PFSK-1 (cell line): ENCODE data around the gene FYN.

Experiments used
- FOXP2 ChIP-seq: optimal IDR thresholded peaks from 2 replicates; pipeline ENCODE3; 2011; ENCODE audit warnings: borderline replicate concordance, control low read depth, inconsistent platforms; ENCODE audit not compliant: insufficient read depth; ENCODE audit errors: extremely low read length, extremely low read depth
- POLR2AphosphoS5 ChIP-seq: IDR thresholded peaks from 2 replicates; pipeline ENCODE4 v1.6.1; 2012; ENCODE audit warnings: low read depth, mild to moderate bottlenecking, control low read depth, low read length, moderate library complexity
- REST ChIP-seq, 2 experiments: IDR thresholded peaks; 2 replicates each; pipeline versions ENCODE4 v1.6.1 to v1.8.0; 2011 to 2012; ENCODE audit warnings: low read depth in 2 of 2, low read length in 2 of 2, control low read depth in 1 of 2, inconsistent platforms in 1 of 2, mild to moderate bottlenecking in 1 of 2, moderate library complexity in 1 of 2; ENCODE audit not compliant: insufficient read depth in 1 of 2
- SIN3A ChIP-seq: IDR thresholded peaks from 2 replicates; pipeline ENCODE4 v1.6.1; 2012; ENCODE audit warnings: mild to moderate bottlenecking, low read length, moderate library complexity, borderline replicate concordance; ENCODE audit not compliant: insufficient read depth
- TAF1 ChIP-seq: IDR thresholded peaks from 2 replicates; pipeline ENCODE4 v1.6.1; 2012; ENCODE audit warnings: low read length, control low read depth, borderline replicate concordance; ENCODE audit not compliant: insufficient read depth

FYN gene

GRCh38 chr6:111782192-111782809, 91.0 kb downstream of the FYN start:
- TF ChIP-seq TAF1: no peak
- no peak for TF ChIP-seq REST (IDR thresholded peaks at IDR 0.05; ENCODE audit: insufficient read depth in 1 of 2, low read depth in 2 of 2, low read length in 2 of 2)
- TF ChIP-seq FOXP2: no peak
- TF ChIP-seq SIN3A: no peak
- TF ChIP-seq POLR2AphosphoS5: no peak

GRCh38 chr6:111781041-111781708, 92.1 kb downstream of the FYN start:
- TF ChIP-seq SIN3A (no peak), FOXP2 (no peak), TAF1 (no peak), REST (IDR thresholded peaks at IDR 0.05; ENCODE audit: insufficient read depth in 1 of 2, low read depth in 2 of 2, low read length in 2 of 2) (no peak), POLR2AphosphoS5 (no peak)

GRCh38 chr6:111780393-111780792, 92.9 kb downstream of the FYN start:
- TF ChIP-seq SIN3A: no peak

- TF ChIP-seq TAF1: no peak
- no peak for TF ChIP-seq REST (IDR thresholded peaks at IDR 0.05; ENCODE audit: insufficient read depth in 1 of 2, low read depth in 2 of 2, low read length in 2 of 2)
- no peak for TF ChIP-seq FOXP2
- TF ChIP-seq SIN3A: no peak
- TF ChIP-seq POLR2AphosphoS5: no peak
Measured at GRCh38 chr6:111779660-111780059, 93.6 kb downstream of the FYN start.

GRCh38 chr6:111779031-111779430, 94.2 kb downstream of the FYN start:
- TF ChIP-seq TAF1 (no peak), POLR2AphosphoS5 (no peak), SIN3A (no peak), FOXP2 (no peak), REST (IDR thresholded peaks at IDR 0.05; ENCODE audit: insufficient read depth in 1 of 2, low read depth in 2 of 2, low read length in 2 of 2) (no peak)
